ENCODE measurements around the gene NINJ2.

NINJ2 gene

DNA sequence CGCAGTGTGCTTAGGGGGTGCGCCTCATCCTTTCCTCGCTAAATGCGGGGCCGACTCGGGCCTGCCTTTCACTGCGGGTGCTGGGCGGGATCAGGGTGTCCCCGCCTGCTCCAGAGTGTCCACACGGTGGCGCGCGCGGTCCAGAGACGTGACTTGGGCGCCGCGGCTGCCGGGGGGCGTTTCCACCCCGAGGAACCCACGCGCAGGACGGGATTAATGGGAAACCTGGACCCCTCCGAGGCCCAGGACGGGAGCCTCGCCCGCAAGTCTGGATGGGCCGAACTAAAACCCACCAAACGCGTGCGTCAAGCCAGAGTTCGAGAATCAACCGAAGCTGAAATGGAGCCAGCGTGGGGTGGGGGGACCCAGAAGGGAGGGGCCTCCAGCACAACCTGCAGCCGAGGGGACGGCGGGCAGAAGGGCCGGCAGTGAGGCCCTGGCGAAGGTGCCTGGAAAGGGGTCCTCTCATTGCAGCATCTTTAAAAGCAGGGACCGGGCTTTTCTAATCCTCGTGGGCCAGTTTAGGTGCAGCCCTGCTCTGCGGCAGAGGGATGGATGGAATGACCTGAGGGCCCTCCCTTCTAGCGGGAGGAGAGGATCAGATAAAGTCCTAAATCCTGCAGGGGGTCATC lies 93.3 kb downstream of the NINJ2 start:
- peak; percentile 79 for DNase-seq (ENCODE audit: low read depth)

GRCh38 chr12:569091-569676 lies 94.1 kb downstream of the NINJ2 start:
- no peak for DNase-seq (ENCODE audit: low read depth)

DNA sequence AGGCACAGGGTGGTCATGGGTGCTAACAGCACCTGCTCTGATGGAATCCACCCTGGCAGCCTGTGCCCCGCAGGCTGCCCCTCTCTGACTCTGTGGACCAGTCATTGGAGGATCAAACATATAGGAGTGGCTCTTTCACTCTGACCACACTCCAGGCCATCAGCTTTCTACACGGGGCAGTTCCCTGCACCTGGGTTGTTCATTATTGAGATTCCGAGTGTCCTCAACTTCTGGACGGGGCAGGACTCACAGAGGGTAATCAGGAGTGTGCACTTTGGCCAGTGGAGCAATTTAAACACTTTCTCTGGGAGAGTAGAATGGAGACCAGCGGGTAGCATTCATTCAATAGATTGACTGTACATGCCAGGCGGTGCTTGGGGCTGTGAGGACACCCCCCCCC lies 94.8 kb downstream of the NINJ2 start:
- no peak for DNase-seq (ENCODE audit: low read depth)

DNA sequence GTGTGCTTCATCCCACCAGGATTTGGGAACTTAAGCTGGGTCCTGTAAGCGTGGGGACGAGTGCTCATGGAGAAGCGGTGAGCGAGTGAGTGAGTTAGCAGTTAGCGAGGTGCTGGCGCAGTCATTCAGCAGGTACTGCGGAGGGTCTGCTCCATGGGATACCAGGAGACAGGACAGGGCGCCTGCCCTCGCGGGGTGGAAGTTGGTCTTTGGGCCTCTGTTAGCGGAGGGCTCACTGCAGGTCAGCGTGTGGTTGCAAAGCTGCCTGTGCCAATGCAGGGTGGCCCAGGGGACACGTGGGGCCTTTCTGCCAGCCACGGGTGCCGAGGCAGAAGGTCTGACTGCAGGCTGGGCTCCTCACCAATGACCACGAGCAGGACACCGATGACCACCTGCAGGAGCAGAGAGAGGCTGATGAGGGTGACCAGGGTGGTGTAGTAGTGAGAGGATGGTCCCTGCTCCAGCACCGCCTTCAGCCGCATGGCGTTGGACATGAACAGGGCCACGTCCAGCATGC lies 97.6 kb downstream of the NINJ2 start:
- no peak for DNase-seq (ENCODE audit: low read depth)

GRCh38 chr12:565161-565560 lies 98.1 kb downstream of the NINJ2 start:
- no peak for DNase-seq (ENCODE audit: low read depth)

DNA sequence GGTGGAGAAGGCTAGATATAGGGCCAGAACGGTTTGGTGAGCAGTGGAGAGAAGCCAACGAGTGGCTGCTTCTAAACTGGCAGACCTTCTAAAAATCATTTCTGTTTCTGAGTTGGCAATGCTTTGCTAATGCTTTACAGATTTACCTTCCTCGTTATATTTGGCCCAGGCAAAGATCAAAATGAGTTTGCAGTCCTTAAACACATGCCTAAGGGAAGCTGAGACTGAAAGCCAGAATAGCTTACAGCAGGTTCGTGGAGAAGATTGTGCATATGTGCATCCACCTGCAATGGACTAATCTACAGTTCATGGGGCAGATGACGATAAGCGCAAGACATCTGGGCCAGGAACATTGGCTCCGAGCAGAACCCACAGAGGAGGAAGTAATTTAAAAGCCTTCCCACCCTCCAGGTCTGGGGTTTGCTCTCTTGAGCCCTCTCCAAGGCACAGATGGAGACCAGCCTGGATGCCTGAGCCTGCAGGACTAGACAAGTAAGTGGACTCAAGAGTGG lies 99.4 kb downstream of the NINJ2 start:
- DNase-seq (ENCODE audit: low read depth) = no peak

DNA sequence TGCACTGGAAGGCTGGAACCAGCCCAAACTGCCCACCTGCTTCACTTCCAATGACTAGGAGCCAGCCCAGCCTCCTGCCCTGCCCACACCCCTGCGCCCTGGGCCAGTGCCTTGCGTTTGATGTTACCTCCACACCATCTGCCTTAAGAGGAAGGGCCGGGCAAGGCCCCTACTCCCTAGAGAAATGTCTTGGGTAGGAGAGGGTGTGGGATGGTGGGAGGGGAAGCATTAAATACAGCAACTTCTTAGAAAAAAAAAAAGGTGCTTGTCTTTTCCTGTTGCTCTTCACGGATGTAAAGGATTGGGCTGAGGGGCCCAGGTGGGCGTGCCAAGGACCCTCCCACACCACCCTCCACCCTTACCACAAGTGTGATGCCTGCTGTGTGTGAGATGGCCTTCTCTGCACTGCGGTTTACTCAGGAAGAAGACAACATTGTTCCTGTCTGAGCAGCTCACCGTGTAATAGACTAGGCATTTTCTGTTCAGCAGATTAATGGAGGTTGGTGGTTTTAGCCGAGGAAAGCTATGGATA lies 99.9 kb downstream of the NINJ2 start:
- DNase-seq (ENCODE audit: low read depth) = peak; percentile 48

- DNase-seq (ENCODE audit: low read depth) = no peak
Measured at GRCh38 chr12:562634-563033, 100.6 kb downstream of the NINJ2 start.

DNA sequence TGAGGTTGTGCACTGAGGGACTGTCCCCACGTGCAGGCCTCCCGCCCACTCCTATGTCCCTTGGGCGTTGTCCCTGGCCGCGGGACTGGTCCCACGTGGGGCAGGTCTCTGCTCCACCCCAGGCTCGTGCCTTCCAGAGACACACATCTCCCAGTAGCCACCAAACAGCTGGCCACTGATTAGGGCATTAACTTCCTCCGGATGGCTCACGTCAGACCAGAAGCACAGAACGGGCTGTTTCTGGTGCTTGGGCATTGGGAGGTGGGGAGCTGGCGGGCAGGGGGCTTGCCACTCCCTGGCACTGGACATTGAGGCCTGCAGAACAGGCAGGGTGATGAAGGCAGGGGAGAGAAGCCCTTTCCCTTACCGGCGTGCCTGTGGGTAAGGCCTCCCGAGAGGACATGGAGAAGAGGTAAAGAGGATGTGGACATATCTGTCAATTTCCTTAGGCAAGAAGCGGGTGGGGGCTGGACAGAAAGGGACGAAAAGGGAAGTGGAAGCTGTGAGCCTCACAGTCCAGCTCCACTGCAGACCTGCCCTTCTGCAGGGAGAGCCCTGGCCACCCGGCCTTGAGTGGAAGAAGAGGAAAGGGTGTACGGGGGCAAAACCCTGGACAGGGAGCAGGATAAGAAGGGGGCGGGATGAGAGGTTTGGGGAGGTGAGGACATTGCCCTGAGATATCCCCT lies 101.2 kb downstream of the NINJ2 start:
- DNase-seq (ENCODE audit: low read depth) = no peak

DNA sequence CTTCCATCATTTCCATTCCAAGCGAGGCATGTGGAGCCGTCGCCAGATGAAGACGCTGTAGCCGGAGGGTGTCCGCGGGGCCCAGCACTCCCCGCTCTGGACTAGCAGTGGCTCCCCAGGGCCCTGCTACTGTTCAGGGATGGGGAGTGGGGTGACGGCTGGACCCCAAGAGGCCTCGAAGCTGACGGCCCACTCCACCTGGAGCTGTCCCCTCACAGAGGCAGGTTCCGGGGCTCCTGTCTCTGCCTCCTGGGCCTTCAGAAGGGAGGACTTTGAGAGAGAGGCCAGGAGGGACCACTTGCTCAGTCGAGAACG lies 101.9 kb downstream of the NINJ2 start:
- no peak for DNase-seq (ENCODE audit: low read depth)

DNA sequence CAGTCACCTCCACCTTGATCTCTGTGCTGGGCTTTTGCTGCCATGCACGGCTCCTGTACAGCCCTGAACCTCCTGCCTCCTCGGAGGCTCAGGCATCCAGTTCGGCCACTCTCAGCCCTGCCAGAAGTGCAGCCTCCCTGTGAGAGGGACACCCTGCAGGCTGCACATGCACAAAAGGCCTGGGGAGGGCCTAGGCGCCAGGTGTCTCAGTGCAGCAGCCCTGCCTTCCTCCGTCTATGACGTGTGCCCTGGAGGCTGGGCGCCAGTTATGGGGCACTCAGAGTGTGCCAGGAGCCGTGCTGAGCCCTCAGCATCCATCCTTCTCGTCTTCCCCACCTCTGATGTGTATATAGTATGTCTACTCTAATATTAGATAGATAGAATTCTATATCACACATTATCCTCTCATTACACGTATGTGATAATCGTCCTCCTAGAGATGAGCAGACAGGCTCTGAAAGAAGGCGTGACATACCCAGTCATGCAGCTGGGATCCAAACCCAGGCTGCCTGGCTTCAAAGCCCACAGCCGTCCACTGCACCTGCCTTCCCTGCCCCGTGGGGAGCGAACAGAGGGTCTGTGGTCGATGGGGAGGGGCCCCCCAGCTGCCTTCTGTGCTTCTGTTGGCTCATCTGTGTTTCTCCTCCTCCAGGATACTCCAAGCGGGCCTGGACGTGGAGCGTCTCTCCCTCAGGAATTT lies 102.4 kb downstream of the NINJ2 start:
- no peak for DNase-seq (ENCODE audit: low read depth)

DNA sequence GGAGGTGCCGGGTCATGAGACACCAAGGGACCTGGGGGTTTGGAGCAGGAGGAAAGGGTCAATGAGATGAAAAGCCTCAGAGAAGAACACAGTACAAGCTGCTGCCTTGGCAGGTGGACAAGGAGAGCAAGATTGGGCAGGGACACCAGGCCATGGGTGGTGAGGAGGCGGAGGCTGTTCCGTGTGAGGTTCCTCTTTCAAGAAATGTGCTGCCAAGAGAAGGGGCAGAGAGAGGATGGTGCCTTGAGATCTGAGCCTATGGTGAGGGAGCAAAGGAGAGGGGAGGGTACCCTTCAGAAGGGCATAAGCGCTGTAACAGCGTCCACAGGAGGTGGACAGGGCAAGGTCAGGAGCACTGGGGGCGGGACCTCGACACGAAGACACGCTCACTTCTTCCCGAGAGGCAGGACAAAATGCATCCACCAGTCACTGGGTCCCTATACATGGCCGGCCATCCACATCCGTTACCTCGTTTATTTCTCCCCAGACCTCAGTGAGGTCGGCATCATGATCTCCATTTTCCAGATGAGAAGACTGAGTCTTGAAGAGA lies 103.3 kb downstream of the NINJ2 start:
- no peak for DNase-seq (ENCODE audit: low read depth)

DNA sequence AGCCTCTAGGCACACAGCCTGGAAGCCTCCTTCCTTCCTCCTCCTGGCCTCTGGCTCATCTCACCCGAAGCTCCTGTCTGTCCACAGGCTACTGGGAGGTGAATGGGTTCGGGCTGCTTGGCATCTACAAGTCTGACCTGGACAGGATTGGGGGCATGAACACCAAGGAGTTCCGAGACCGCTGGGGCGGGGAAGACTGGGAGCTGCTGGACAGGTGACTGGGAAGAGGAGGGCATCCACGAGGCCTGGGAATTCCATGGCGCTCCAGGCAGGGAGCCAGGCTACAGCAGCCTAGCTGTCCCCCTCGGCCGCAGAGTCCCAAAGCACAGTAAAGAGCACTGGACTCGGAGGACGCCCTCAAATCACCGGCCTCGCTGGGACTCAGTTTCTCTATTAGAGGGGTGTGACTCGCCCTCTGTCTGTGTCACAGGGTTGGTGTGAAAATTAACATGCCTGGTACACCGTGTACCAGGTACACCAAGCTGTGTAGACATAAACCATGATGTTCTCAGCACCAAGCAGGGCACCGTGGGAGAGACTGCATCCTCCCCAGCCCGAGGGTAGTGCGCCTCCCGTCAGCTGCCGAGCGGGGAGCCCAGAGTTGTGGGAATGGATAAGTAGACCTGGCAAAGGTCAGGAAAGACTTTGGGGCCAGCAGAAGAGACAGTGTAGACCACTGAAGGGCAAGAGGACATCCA lies 103.9 kb downstream of the NINJ2 start:
- no peak for DNase-seq (ENCODE audit: low read depth)

- no peak for DNase-seq (ENCODE audit: low read depth)
Measured at GRCh38 chr12:558580-558979, 104.7 kb downstream of the NINJ2 start.

- no peak for DNase-seq (ENCODE audit: low read depth)
Measured at GRCh38 chr12:556498-556897, 106.7 kb downstream of the NINJ2 start.

DNA sequence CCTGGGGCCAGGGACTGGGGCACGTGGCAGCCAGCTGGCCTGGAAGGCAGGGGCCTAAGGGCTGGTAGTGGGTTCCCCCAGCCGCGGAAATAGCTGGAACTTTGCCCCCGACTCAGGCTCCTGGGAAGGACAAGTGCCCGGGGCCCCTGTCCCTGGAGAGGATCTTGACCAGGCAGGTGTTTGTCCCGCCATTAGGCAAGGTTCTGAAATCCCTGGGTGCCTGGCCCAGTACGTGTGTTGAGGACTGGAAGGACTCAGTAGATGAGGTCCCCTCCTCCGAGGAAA lies 109.3 kb downstream of the NINJ2 start:
- DNase-seq (ENCODE audit: low read depth) = no peak

DNA sequence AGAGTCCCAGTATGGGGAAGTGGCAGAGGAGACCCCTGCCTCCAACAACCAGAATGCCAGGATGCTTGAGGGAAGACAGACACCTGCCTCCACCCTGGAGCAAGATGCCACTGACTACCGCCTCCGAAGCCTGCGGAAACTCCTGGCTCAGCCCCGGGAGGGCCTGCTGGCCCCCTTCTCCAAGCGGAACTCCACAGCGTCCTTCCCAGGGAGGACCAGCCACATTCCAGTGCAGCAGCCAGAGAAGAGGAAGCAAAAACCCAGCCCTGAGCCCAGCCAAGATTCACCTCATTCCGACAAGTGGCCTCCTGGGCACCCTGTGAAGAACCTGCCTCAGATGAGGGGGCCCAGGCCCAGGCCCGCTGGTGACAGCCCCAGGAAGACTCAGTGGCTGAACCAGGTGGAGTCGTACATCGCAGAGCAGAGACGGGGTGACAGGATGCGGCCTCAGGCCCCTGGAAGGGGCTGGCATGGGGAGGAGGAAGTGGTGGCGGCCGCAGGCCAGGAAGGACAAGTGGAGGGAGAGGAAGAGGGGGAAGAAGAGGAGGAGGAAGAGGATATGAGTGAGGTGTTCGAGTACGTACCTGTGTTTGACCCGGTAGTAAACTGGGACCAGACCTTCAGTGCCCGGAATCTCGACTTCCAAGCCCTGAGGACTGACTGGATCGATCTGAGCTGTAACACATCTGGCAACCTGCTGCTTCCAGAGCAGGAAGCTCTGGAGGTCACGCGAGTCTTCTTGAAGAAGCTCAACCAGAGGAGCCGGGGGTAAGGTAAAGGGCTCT lies 109.8 kb downstream of the NINJ2 start:
- no peak for DNase-seq (ENCODE audit: low read depth)

DNA sequence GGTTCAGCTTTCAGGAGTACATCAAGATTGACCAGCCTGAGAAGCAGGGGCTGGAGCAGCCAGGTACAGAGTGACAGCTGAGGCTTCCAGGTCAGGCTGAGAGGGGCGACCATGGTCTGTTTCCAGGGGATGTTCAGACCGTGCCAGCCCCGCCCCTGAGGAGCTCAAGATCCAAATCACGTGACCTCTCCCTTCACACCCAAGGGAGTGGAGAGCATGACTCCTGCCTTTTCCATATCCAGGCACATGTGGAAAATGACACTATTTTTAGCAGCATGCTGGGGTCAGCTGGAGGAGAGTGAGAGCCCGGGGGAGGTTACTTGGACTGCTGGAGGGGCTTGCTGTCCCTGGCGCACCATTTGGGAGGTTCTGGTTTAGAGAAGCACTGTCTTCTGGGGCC lies 110.8 kb downstream of the NINJ2 start:
- no peak for DNase-seq (ENCODE audit: low read depth)

DNA sequence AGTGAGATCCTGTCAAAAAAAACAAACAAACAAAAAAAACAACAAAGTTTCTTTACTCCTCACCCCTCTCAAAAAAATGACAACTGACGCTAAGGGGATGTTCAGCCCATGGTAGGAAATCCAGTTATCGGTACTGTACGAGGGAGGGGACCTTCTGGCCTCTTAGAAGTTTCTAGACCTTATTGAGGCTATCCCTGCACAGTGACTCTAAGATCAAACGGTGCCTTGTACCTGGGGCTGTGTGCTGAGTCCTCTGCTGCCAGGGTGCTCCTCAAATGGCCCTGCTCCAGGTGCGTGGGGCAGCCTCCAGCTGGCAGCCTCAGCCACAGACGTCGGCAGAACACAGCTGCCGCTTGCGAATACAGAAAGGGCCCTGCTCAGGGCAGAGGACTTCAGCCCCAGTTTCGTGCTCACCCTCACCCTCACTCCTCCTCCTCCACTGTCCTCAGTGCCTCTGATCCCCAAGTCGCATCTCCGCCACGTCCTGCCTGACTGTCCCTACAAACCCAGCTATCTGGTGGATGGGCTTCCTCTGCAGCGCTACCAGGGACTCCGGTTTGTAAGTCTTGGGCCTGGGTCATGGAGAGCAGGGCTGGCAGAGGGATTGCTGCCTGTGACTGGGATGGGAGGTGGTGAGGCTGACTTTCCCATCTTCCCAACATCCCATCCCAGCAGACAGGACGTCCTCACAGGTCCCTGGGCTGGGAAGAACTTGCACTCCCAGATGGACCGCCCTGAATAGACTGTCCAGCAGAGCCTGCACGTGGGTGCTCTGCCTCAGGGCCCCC lies 112.6 kb downstream of the NINJ2 start:
- DNase-seq (ENCODE audit: low read depth) = no peak

DNA sequence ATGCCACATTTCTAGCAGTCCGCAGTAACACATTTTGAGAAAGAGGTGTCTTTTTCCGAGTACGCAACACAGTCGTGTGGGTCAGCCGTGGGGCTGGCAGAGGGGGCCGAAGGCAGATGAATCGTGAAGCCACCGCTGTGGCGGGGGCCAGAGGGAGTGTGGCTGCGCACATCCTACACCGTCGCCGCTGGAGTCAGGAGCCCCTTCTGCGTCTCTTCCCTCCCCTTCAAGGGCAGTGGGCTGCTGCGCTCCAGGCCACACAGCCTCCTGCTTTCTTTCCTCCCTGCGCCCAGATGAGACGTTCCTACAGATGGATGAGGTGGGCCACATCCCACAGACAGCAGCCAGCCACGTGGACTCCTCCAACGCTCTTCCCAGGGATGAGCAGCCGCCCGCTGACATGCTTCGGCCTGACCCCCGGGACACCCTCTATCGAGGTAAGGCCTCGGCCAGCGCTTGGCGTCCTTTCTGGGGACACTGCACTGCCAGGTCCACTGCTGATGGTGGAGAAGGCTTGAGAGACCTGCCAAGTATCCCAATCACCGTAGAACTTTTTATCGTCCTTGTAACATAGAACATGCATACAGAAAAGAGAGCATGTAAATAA lies 113.7 kb downstream of the NINJ2 start:
- no peak for DNase-seq (ENCODE audit: low read depth)

Measured in stimulated activated CD4-positive, alpha-beta T cell treated with anti-CD3 and anti-CD28 coated beads, Interleukin-2, amount 100 ng/mL, for 4 hours (primary cell).